Activated naive CD8-positive, alpha-beta T cell (primary cell): ENCODE measurements around the gene RANBP3.

Source experiments
- H3K27ac Mint-ChIP-seq: one replicate; pipeline ENCODE4 v1.8.0; 2021; ENCODE audit warnings: mixed read lengths
- H3K27me3 Mint-ChIP-seq: one replicate; pipeline ENCODE4 v1.8.0; 2021; ENCODE audit warnings: mixed read lengths
- H3K36me3 Mint-ChIP-seq: one replicate; pipeline ENCODE4 v1.8.0; 2021; ENCODE audit warnings: mixed read lengths
- H3K4me1 Mint-ChIP-seq: one replicate; pipeline ENCODE4 v1.8.0; 2021; ENCODE audit warnings: low read depth, mixed read lengths
- H3K4me3 Mint-ChIP-seq: one replicate; pipeline ENCODE4 v1.8.0; 2021; ENCODE audit warnings: mild to moderate bottlenecking, mixed read lengths
- H3K9me3 Mint-ChIP-seq: one replicate; pipeline ENCODE4 v1.8.0; 2021; ENCODE audit warnings: low read depth, mixed read lengths

The RANBP3 gene

DNA sequence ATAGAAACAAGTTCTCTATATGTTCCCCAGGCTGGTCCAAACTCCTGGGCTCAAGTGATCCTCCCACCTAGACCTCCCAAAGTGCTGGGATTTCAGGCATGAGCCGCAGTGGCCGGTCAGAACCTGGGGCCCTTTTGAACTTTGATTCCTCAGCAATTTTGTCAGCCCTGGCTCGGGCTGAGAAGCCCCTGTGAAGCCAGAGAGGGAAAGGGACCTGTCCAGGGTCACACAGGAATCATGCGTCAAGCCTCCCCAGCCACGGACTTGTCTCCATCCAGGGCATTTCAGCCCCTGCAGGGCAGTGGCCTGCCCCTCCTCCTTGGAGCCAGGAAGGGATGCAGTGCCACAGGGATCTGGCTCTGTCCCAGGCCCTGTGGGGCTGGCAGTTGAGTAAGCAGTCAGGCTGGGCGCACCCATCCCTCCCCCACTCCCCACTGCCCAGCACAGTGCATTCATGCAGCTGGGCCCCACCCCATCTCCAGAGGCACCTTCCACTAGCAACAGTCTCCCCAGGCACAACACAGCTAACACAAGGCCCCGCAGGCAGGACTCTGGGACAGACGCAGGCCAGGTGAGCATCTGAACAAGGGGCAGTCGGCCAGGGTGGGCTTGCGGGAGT lies 64.1 kb downstream of the RANBP3 start, which contains the start of gene CAPS:
Gene CAPS, plus strand, starts transcription at position 516 of the 619 bp plus-strand sequence. CDS start 153 bp downstream, outside the sequence.
- Mint-ChIP-seq H3K27ac (no peak within 1 kb of the TSS), H3K4me1 (no peaks in the 10 kb centered on the region), H3K9me3 (no peaks in the 10 kb centered on the region), H3K36me3 (no peaks in the 10 kb centered on the region), H3K27me3 (no peaks in the 10 kb centered on the region), H3K4me3 (no peak within 1 kb of the TSS)

DNA sequence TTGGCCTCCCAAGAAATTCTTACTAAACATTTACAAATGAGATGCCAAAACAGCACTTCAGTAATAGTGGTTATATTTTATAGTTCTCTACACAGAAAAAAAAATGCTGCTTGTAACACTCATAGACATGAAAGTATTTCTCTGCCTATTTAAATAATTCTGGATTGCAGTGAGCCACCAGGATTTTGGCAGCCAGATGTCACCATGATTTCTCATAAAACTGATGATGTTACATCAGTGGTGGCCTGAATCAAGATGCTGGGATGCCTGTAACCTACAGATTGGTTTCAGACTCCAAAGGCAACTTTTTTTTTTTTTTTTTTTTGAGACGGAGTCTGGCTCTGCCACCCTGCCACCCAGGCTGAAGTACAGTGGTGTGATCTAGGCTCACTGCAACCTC lies 66.6 kb downstream of the RANBP3 start:
- Mint-ChIP-seq H3K36me3 (no peaks in the 10 kb centered on the region), H3K4me3 (no peak overlapping the region), H3K9me3 (no peaks in the 10 kb centered on the region), H3K27me3 (no peaks in the 10 kb centered on the region), H3K4me1 (peaks cover 12% of the 10 kb centered on the region), H3K27ac (no peak overlapping the region)

DNA sequence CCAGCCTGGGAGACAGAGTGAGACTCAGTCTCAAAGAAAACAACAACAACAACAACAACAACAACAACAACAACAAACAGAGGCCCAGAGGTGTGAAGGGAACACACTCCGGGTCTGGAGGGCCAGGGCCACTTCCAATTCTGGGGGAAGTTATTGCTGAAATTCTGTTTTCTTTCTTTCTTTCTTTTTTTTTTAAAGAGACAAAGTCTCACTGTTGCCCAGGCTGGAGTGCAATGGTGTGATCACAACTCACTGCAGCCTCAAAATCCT lies 67.4 kb downstream of the RANBP3 start:
- H3K27ac Mint-ChIP-seq, result no peak overlapping the region
- H3K36me3 Mint-ChIP-seq, result no peaks in the 10 kb centered on the region

DNA sequence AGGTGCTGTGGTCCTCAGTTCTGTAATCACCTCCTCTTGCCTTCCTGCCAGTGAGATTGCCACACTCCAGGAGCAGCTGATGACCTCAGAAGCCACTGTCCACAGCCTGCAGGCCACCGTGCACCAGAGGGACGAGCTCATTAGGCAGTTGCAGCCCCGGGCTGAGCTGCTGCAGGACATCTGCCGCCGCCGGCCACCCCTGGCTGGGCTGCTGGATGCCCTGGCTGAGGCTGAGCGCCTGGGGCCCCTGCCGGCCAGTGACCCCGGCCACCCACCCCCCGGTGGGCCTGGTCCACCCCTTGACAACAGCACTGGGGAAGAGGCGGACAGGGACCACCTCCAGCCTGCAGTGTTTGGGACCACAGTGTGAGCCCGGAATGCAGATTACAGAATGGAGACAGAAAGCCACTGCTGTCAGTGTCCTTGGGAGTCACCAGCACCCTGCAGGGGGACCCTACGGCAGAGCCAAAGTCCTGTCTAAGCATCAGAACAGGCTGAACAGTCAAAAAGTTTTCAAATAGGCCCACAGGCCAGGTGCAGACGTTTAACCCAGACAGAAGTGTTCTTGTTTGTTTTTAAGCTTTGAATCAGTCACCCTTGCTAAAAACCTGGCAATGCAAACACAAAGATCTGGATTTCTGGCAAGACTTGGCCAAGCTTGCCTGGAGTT lies 69.0 kb downstream of the RANBP3 start:
- Mint-ChIP-seq H3K27ac (no peak overlapping the region), H3K4me3 (no peak overlapping the region), H3K4me1 (peaks cover 18% of the 10 kb centered on the region)

More for the DNA sequence above, 67.4 kb downstream of the RANBP3 start:
- Mint-ChIP-seq H3K27me3 (no peaks in the 10 kb centered on the region), H3K9me3 (no peaks in the 10 kb centered on the region), H3K4me3 (no peak overlapping the region), H3K4me1 (peaks cover 18% of the 10 kb centered on the region)

DNA sequence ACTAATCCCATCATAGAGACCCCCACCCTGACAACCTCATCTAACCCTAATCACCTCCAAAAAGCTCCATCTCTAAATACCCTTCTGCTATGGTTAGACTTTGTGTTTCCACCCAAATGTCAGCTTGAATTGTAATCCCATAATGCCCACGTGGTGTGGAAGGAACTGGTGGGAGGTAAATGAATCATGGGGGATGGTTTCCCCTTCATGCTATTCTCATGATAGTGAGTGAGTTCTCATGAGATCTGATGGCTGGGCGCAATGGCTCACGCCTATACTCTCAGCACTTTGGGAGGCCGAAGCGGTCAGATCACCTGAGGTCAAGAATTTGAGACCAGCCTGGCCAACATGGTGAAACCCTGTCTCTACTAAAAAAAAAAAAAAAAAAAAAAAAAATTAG lies 70.7 kb downstream of the RANBP3 start:
- H3K27ac Mint-ChIP-seq, result peak overlapping the region; percentile 25

More for the DNA sequence above, 69.0 kb downstream of the RANBP3 start:
- no peaks in the 10 kb centered on the region for H3K27me3 Mint-ChIP-seq
- no peaks in the 10 kb centered on the region for H3K36me3 Mint-ChIP-seq
- H3K9me3 Mint-ChIP-seq, result no peaks in the 10 kb centered on the region

DNA sequence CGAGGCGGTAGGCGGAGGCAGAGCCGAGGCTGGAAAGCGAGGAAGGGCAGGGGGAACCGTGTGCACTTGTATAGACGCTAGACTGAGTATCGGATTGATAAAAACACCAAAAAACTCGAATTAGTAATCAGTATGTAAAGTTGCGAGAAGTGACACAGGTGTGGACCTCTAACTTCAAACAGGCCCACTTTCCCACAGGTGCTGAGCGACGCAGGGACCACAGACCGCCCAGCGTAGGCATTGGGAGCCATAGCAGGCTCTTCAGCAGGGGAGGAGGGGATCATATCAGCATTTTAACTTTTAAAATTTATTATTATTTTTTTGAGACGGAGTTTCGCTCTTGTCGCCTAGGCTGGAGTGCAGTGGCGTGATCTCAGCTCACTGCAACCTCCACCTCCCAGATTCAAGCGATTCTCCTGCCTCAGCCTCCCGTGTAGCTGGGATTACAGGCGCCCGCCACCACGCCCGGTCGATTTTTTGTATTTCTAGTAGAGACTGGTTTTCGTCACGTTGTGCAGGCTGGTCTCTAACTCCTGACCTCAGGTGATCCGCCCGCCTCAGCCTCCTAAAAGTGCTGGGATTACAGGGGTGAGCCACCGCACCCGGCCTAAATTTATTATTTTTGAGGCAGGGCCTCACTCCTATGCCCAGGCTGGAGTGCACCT lies 72.7 kb downstream of the RANBP3 start:
- Mint-ChIP-seq H3K9me3 (no peaks in the 10 kb centered on the region), H3K27ac (peak overlapping the region; percentile 28)

More for the DNA sequence above, 70.7 kb downstream of the RANBP3 start:
- Mint-ChIP-seq H3K4me3 (peak overlapping the region; percentile 59), H3K36me3 (no peaks in the 10 kb centered on the region), H3K4me1 (peaks cover 21% of the 10 kb centered on the region), H3K27me3 (no peaks in the 10 kb centered on the region), H3K9me3 (no peaks in the 10 kb centered on the region)

DNA sequence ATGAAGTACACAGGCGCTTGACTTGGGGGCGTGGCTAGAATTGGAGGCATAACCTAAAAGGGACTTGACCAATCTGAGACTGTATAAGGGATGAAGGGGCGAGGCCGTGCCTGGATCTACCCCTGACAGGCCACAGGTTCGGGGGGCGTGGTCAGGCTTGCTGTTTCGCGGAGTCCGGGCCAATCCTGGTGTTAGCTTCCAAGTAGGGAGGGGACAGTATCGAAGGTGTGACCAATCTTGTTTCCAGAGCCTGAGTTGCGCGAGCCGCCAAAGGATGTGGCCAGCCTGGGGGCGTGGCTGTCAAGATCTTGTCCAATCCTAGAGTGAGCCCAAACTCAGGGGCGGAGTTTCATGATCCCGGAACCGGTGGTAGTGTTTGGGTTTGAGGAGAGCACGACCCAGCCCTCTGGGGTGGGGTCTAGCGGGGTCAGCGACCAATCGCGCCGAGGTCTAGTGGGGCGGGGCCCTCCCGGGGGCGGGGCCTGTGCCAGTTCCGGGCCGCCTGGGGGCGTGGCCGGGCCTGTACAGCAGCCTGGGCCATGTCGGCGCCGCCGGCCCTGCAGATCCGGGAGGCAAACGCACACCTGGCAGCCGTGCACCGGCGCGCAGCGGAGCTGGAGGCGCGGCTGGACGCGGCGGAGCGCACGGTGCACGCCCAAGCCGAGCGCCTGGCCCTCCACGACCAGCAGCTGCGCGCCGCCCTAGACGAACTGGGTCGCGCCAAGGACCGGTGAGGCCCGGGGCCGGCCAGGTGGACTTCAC lies 73.4 kb downstream of the RANBP3 start, which contains the start of gene VMAC:
Gene VMAC, plus strand, starts transcription at position 521 of the 762 bp plus-strand sequence. Its CDS starts 19 bp downstream, at position 540.
- Mint-ChIP-seq H3K36me3 (no peaks in the 10 kb centered on the region), H3K4me3 (peak within 1 kb of the TSS; percentile 99), H3K27ac (peak within 1 kb of the TSS; percentile 99), H3K27me3 (no peaks in the 10 kb centered on the region), H3K9me3 (no peaks in the 10 kb centered on the region), H3K4me1 (peaks cover 31% of the 10 kb centered on the region)

More for the DNA sequence above, 72.7 kb downstream of the RANBP3 start:
- Mint-ChIP-seq H3K27me3 (no peaks in the 10 kb centered on the region), H3K4me3 (peak overlapping the region; percentile 99), H3K4me1 (peaks cover 29% of the 10 kb centered on the region), H3K36me3 (no peaks in the 10 kb centered on the region)

DNA sequence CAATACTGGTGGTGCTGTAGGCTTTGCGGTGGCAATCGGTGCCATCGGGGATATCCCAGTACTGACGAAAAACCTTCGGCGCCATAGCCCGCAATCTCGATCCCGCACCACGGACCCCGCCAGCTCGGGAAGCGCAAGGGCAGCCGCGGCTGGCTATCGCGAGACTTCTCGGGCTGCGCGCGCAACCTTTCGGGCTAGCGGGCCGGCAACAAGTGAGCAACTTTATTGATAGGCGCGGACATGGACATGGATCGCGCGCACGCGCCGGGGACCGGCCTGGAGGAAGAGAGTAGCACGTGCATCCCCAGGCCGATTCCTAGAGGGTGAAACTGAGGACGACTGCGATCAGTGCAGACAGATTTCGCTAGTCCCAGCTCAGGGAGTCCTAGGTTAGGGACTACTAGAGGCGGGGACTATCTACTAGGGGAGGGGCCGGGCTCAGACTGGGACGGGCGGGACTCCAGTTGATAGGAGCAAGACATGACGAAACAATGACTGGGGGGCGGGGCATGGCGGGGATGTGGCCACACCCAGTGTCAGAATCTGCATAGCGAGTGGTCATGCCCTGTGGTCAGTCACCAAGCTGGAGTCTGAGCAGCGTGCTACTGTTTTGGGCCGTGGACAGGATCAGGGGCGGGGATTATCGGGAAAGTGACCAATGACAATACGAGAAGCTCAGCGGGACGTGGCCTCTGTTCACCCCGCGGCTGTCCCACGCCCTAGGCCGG lies 74.2 kb downstream of the RANBP3 start, which contains the start of gene NDUFA11:
Gene NDUFA11, minus strand, starts transcription at position 167 of the 728 bp plus-strand sequence. Its CDS starts 82 bp downstream, at position 85.
- H3K4me1 Mint-ChIP-seq, result peaks cover 31% of the 10 kb centered on the region
- H3K27ac Mint-ChIP-seq, result peak within 1 kb of the TSS; percentile 99
- no peaks in the 10 kb centered on the region for H3K9me3 Mint-ChIP-seq
- H3K36me3 Mint-ChIP-seq, result no peaks in the 10 kb centered on the region
- peak within 1 kb of the TSS; percentile 99 for H3K4me3 Mint-ChIP-seq
- no peaks in the 10 kb centered on the region for H3K27me3 Mint-ChIP-seq

DNA sequence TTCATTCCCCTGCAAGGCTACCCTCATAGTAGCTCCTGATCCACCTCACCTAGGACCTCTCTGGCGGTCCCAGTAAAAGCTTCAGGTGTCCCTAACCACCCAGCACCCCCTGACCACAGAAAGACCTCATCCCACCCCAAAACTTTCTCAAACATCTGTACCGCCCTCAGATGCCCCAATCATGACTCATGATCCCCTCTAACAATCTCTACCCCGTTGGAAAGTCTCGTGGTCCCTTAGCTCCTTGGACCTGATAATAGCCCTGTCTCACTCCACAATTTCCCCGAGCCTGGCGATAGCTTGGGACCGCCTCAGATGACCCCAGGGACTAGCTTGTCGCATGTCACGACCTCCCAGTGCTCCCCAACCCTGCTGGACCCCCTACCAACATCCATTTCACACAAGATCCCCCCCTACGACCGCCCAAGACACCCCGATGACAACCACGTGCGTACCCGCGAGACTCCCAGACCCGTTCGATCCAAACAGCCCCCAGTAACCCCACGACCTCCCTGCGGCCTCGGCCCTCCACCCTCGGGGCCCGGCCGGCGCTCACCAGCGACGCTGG lies 74.8 kb downstream of the RANBP3 start:
- Mint-ChIP-seq H3K27ac (peak overlapping the region; percentile 99), H3K4me3 (peak overlapping the region; percentile 99), H3K9me3 (no peaks in the 10 kb centered on the region), H3K36me3 (no peaks in the 10 kb centered on the region), H3K27me3 (no peaks in the 10 kb centered on the region), H3K4me1 (peaks cover 31% of the 10 kb centered on the region)

DNA sequence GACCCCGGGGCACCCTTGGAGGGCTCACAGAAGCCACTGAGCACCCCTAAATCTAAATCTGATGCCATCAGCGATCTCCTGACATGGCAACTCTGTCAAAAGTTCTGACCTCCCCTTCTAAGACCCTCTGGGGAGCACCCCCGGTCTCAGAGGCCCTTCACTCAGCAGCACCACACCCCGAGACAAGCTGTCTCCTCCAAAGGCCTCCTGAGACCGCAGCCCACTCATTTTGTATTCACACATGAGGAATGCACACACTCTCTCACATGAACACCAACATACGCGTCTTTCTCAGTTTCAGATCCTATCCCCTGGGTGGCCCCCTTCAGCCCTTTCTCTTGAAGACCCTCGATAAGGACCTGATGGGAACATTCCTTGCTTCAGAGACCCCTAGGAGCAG lies 77.0 kb downstream of the RANBP3 start:
- Mint-ChIP-seq H3K36me3 (no peaks in the 10 kb centered on the region), H3K27me3 (no peaks in the 10 kb centered on the region), H3K9me3 (no peaks in the 10 kb centered on the region), H3K27ac (peak overlapping the region; percentile 7), H3K4me1 (peaks cover 15% of the 10 kb centered on the region), H3K4me3 (peak overlapping the region; percentile 33)

DNA sequence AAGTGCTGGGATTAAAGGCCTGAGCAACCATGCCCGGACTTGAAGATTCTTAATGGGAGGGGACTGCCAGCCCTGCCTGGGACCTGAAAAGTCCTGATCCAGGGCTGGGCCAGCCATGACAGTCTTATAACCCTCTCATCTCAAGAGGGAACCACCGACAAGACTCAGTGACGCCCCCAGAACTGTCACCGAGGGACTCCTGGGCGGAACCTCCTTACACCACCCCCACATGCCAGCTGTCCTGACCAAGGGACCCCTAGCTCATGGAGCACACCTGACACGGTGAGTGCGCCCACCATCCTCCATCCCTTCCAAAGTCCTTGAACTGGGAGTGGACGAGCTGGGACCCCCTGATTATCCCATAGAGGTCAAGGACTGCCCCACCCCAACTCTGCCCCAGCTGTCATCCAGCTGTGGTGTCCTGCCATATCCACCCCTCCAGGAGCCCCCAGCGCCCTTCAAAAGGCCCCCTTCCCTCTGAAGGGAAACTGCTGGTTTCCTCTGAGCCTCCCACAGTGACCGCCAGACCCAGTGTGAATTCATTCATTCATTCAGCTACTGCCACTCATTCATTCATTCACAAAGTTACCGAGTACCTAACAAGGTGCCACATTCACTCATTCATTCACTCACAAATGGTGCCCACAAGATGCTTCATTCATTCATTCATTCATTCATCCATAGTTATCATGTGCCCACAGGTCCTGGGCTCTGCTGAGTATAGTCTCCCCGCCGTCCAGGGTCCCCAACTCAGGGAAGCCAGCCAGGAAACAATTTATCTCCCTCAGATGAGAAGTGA lies 78.0 kb downstream of the RANBP3 start:
- Mint-ChIP-seq H3K36me3 (no peaks in the 10 kb centered on the region), H3K27me3 (no peaks in the 10 kb centered on the region), H3K9me3 (no peaks in the 10 kb centered on the region), H3K4me3 (peak overlapping the region; percentile 20), H3K4me1 (peaks cover 13% of the 10 kb centered on the region), H3K27ac (no peak overlapping the region)

DNA sequence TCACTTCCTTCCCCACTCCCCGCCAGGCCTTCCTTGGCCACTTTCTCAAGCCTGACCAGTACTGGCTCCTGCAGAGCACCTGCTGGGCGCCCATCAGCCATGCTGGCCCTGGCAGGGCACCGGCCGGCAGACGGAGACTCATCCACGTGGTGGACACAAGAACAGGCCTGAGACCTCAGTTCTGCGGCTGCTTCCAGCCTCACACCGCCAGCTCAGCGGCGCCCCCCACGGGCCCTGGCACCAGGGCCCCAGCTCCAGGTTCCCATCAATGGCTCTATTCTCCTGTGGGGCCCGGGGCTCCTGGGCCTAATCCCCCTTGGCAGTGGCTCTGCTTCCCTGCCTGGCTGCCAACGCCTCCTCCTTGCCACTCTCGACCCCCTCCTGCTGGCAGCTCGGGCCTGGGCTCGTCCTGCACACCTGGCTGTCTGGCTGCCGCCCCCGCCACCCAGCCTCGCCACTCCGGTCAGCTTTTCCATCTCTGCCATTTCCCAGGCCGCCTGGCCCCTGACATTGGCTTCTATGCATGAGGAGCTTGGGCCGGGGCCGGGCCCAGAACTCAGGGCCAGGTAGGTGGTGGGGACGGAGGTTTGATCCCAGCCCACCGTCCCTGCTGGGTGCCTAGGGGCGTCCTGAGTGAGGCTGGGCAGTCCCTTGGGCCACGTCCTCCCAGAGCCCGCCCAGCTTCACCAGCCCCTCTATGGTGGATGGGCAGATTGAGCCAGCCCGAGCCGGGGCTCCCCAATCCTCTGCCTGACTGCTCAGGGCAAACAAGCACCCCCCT lies 80.6 kb downstream of the RANBP3 start:
- no peak overlapping the region for H3K4me3 Mint-ChIP-seq

More for the DNA sequence above, 80.6 kb downstream of the RANBP3 start:
- no peaks in the 10 kb centered on the region for H3K27me3 Mint-ChIP-seq
- no peak overlapping the region for H3K27ac Mint-ChIP-seq
- H3K36me3 Mint-ChIP-seq, result no peaks in the 10 kb centered on the region
- H3K4me1 Mint-ChIP-seq, result peaks cover 10% of the 10 kb centered on the region
- H3K9me3 Mint-ChIP-seq, result no peaks in the 10 kb centered on the region
